Measurements from ENCODE around the gene PARP11.

Gene PARP11

DNA sequence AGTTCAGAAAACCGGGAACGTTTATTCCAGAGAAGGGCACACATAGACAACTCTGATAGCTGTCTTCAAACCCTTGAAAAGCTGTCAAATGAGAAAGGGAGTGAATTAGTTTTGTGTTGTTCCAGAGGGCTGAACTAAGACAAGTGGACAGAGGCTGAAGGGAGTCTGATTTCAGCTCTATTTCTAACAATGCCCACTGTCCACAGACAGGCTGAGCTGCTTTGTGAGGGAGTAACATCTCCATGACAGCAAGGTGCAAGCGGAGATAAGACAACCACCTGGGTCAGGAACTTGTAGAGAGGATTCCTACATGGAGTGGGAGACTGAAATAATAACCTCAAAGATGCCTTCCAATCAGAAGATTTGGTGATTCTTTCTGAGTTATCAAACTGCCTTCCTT lies 25.6 kb upstream of the PARP11 start:
- no peaks in the 10 kb centered on the region for H4K20me1 ChIP-seq (ENCODE audit: insufficient read depth, low read length)

GRCh38 chr12:3897371-3897971 lies 24.3 kb upstream of the PARP11 start:
- H3K27ac ChIP-seq (ENCODE audit: low read length): no peak overlapping the region
- H3K9me3 ChIP-seq (ENCODE audit: insufficient read depth, low read length): no peaks in the 10 kb centered on the region
- no peak overlapping the region for H3K4me3 ChIP-seq (ENCODE audit: low read length)

More for the DNA sequence above, 25.6 kb upstream of the PARP11 start:
- Histone ChIP-seq H3K27ac (ENCODE audit: low read length) (no peak overlapping the region), H3K79me2 (ENCODE audit: low read length) (no peaks in the 10 kb centered on the region), H3K4me2 (ENCODE audit: low read length) (no peak overlapping the region), H3K27me3 (ENCODE audit: low read depth, low read length) (peaks cover 38% of the 10 kb centered on the region), H3K36me3 (replicated peaks; ENCODE audit: low read depth, low read length) (no peaks in the 10 kb centered on the region), H3K4me3 (ENCODE audit: low read length) (no peak overlapping the region), H3K4me1 (ENCODE audit: low read length) (no peaks in the 10 kb centered on the region), H3K9me3 (ENCODE audit: insufficient read depth, low read length) (no peaks in the 10 kb centered on the region), H2AFZ (ENCODE audit: low read depth, low read length) (no peak overlapping the region), H3K9ac (ENCODE audit: low read length) (no peak overlapping the region)
- TF ChIP-seq EZH2phosphoT487 (IDR thresholded peaks at IDR 0.05; ENCODE audit: low read depth): no peak
- no peak for TF ChIP-seq CTCF (IDR thresholded peaks at IDR 0.05; ENCODE audit: low read depth, low read length)

GRCh38 chr12:3896801-3897351 lies 23.7 kb upstream of the PARP11 start:
- Histone ChIP-seq H3K4me1 (ENCODE audit: low read length) (no peaks in the 10 kb centered on the region), H2AFZ (ENCODE audit: low read depth, low read length) (no peak overlapping the region; the same call in 1 of the 2 replicates), H4K20me1 (ENCODE audit: insufficient read depth, low read length) (no peaks in the 10 kb centered on the region), H3K27ac (ENCODE audit: low read length) (no peak overlapping the region), H3K4me3 (ENCODE audit: low read length) (no peak overlapping the region), H3K9me3 (ENCODE audit: insufficient read depth, low read length) (no peaks in the 10 kb centered on the region), H3K4me2 (ENCODE audit: low read length) (no peak overlapping the region), H3K79me2 (ENCODE audit: low read length) (no peaks in the 10 kb centered on the region), H3K27me3 (ENCODE audit: low read depth, low read length) (peaks cover 40% of the 10 kb centered on the region), H3K36me3 (replicated peaks; ENCODE audit: low read depth, low read length) (no peaks in the 10 kb centered on the region), H3K9ac (ENCODE audit: low read length) (no peak overlapping the region)
- TF ChIP-seq EZH2phosphoT487 (IDR thresholded peaks at IDR 0.05; ENCODE audit: low read depth) (no peak), CTCF (IDR thresholded peaks at IDR 0.05; ENCODE audit: low read depth, low read length) (no peak)

More at GRCh38 chr12:3897371-3897971, 24.3 kb upstream of the PARP11 start:
- TF ChIP-seq CTCF (IDR thresholded peaks at IDR 0.05; ENCODE audit: low read depth, low read length) (no peak), EZH2phosphoT487 (IDR thresholded peaks at IDR 0.05; ENCODE audit: low read depth) (no peak)
- no peak overlapping the region for H3K9ac ChIP-seq (ENCODE audit: low read length)
- H3K79me2 ChIP-seq (ENCODE audit: low read length): no peaks in the 10 kb centered on the region
- no peaks in the 10 kb centered on the region for H3K4me1 ChIP-seq (ENCODE audit: low read length)
- H3K36me3 ChIP-seq (replicated peaks; ENCODE audit: low read depth, low read length): no peaks in the 10 kb centered on the region
- H3K27me3 ChIP-seq (ENCODE audit: low read depth, low read length): peaks cover 36% of the 10 kb centered on the region
- H2AFZ ChIP-seq (ENCODE audit: low read depth, low read length): no peak overlapping the region
- no peaks in the 10 kb centered on the region for H4K20me1 ChIP-seq (ENCODE audit: insufficient read depth, low read length)
- no peak overlapping the region for H3K4me2 ChIP-seq (ENCODE audit: low read length)

- no peak overlapping the region for H3K4me2 ChIP-seq (ENCODE audit: low read length)
- H3K79me2 ChIP-seq (ENCODE audit: low read length): no peaks in the 10 kb centered on the region
- H3K27ac ChIP-seq (ENCODE audit: low read length): no peak overlapping the region
- H3K9me3 ChIP-seq (ENCODE audit: insufficient read depth, low read length): no peaks in the 10 kb centered on the region
- no peak overlapping the region for H3K4me3 ChIP-seq (ENCODE audit: low read length)
- TF ChIP-seq EZH2phosphoT487 (IDR thresholded peaks at IDR 0.05; ENCODE audit: low read depth): no peak
- TF ChIP-seq CTCF (IDR thresholded peaks at IDR 0.05; ENCODE audit: low read depth, low read length): no peak
- H3K27me3 ChIP-seq (ENCODE audit: low read depth, low read length): peaks cover 40% of the 10 kb centered on the region
- H2AFZ ChIP-seq (ENCODE audit: low read depth, low read length): no peak overlapping the region
- no peaks in the 10 kb centered on the region for H3K36me3 ChIP-seq (replicated peaks; ENCODE audit: low read depth, low read length)
- H3K4me1 ChIP-seq (ENCODE audit: low read length): no peaks in the 10 kb centered on the region
- H3K9ac ChIP-seq (ENCODE audit: low read length): no peak overlapping the region
- no peaks in the 10 kb centered on the region for H4K20me1 ChIP-seq (ENCODE audit: insufficient read depth, low read length)
These were observed 23.2 kb upstream of the PARP11 start for GRCh38 chr12:3896356-3896755.
